ENCODE data around the gene ZNF526. TPM values are rescaled to one million over a fixed set of nuclear protein-coding genes. Genes with fewer than 3 reads are reported as not detected.

Gene ZNF526
- total RNA-seq, 1 donor from 2014 or later = 9.6 TPM

GRCh38 chr19:42217520-42218437, 2.3 kb upstream of the ZNF526 start, which contains the start of gene DEDD2:
DEDD2 (minus strand) TSS chr19:42217677; CDS start chr19:42217007, 670 bp downstream.
- no peak for TF ChIP-seq CTCF (IDR thresholded peaks at IDR 0.05)
- Histone ChIP-seq H3K4me3 (peak within 1 kb of the TSS; percentile 81), H3K9me3 (no peaks in the 10 kb centered on the region), H3K27me3 (no peaks in the 10 kb centered on the region), H3K4me1 (peaks cover 38% of the 10 kb centered on the region), H3K27ac (peak within 1 kb of the TSS; percentile 84), H3K36me3 (peaks cover 26% of the 10 kb centered on the region)
- peak; percentile 99 for DNase-seq
- ATAC-seq = peak; percentile 85
- intact Hi-C loops (cut with DNase I) = no loop called here

GRCh38 chr19:42220751-42221097, 612 bp downstream of the ZNF526 start:
- peak overlapping the region; percentile 72 for H3K27ac ChIP-seq
- no peak for TF ChIP-seq CTCF (IDR thresholded peaks at IDR 0.05)

GRCh38 chr19:42224940-42225717, 5.0 kb downstream of the ZNF526 start:
- DNase-seq (no peak), ATAC-seq (no peak)
- Histone ChIP-seq H3K27me3 (no peaks in the 10 kb centered on the region), H3K9me3 (no peaks in the 10 kb centered on the region), H3K4me1 (peaks cover 11% of the 10 kb centered on the region), H3K36me3 (peaks cover 37% of the 10 kb centered on the region), H3K4me3 (no peak overlapping the region), H3K27ac (no peak overlapping the region)
- intact Hi-C loops (cut with DNase I) = no loop called here
- no peak for TF ChIP-seq CTCF (IDR thresholded peaks at IDR 0.05)

More at GRCh38 chr19:42220751-42221097, 612 bp downstream of the ZNF526 start:
- H3K9me3 ChIP-seq = no peaks in the 10 kb centered on the region
- no peaks in the 10 kb centered on the region for H3K27me3 ChIP-seq
- intact Hi-C loops (cut with DNase I) = no loop called here
- peak overlapping the region; percentile 76 for H3K4me3 ChIP-seq
- H3K4me1 ChIP-seq = peaks cover 31% of the 10 kb centered on the region
- no peak for DNase-seq
- ATAC-seq = no peak
- H3K36me3 ChIP-seq = peaks cover 17% of the 10 kb centered on the region

GRCh38 chr19:42225718-42226292, 5.7 kb downstream of the ZNF526 start:
- Histone ChIP-seq H3K36me3 (peaks cover 41% of the 10 kb centered on the region), H3K4me3 (no peak overlapping the region), H3K4me1 (peaks cover 8% of the 10 kb centered on the region), H3K27ac (no peak overlapping the region), H3K9me3 (no peaks in the 10 kb centered on the region), H3K27me3 (no peaks in the 10 kb centered on the region)
- TF ChIP-seq CTCF (IDR thresholded peaks at IDR 0.05) = no peak
- DNase-seq (no peak), ATAC-seq (no peak)
- intact Hi-C loops (cut with DNase I) = no loop called here

- H3K4me3 ChIP-seq = no peak overlapping the region
- no peaks in the 10 kb centered on the region for H3K4me1 ChIP-seq
- no peak overlapping the region for H3K27ac ChIP-seq
- H3K27me3 ChIP-seq = no peaks in the 10 kb centered on the region
- no peak for TF ChIP-seq CTCF (IDR thresholded peaks at IDR 0.05)
- no peaks in the 10 kb centered on the region for H3K9me3 ChIP-seq
- DNase-seq = no peak
- intact Hi-C loops (cut with DNase I) = no loop called here
- no peak for ATAC-seq
- H3K36me3 ChIP-seq = peaks cover 52% of the 10 kb centered on the region
Observed at GRCh38 chr19:42226886-42227285, 6.8 kb downstream of the ZNF526 start.

Data from upper lobe of right lung (tissue), 1 donor.